Esophagus muscularis mucosa (tissue), 4 donors: ENCODE data around the gene HDAC4. TPM values are rescaled to one million over a fixed set of nuclear protein-coding genes. Genes with fewer than 3 reads are reported as not detected.

Source experiments
- DNase-seq: peaks from one replicate; pipeline ENCODE4 v3.0.0-alpha.2; 2017; ENCODE audit errors: extremely low spot score
- H3K27ac ChIP-seq, 4 donors: fragments of 200-600 bp; sonication (generic); replicated peaks in 1 of 4; 1 replicate in 3 of 4; 2 replicates in 1 of 4; pipeline ENCODE4 v1.5.1; 2016 to 2019; ENCODE audit warnings: mild to moderate bottlenecking in 1 of 4
- H3K27me3 ChIP-seq, 4 donors: fragments of 200-600 bp; sonication (generic); one replicate each; pipeline versions ENCODE4 v1.5.1 to v1.6.0; 2016 to 2019
- H3K36me3 ChIP-seq, 4 donors: fragments of 200-600 bp; sonication (generic); one replicate each; pipeline ENCODE4 v1.5.1; 2016 to 2019
- H3K4me1 ChIP-seq, 4 donors: fragments of 200-600 bp; sonication (generic); one replicate each; pipeline ENCODE4 v1.5.1; 2016 to 2019
- H3K4me3 ChIP-seq, 4 donors: fragments of 200-600 bp; sonication (generic); 1 replicate in 2 of 4; 2 replicates in 2 of 4; pipeline ENCODE4 v1.5.1; 2016 to 2019; ENCODE audit warnings: mild to moderate bottlenecking in 4 of 4, moderate library complexity in 1 of 4
- H3K9me3 ChIP-seq, 4 donors: fragments of 200-600 bp; sonication (generic); 1 replicate in 3 of 4; 2 replicates in 1 of 4; pipeline ENCODE4 v1.5.1; 2016 to 2019
- CTCF ChIP-seq, 3 experiments: fragments of 200-600 bp in 2 of 3; fragments of 450-650 bp in 1 of 3; sonication (generic) in 2 of 3; IDR thresholded peaks; one replicate each; pipeline ENCODE4 v1.5.1; 2017 to 2019; ENCODE audit warnings: antibody characterized with exemption in 3 of 3, mild to moderate bottlenecking in 2 of 3, moderate library complexity in 1 of 3
- EP300 ChIP-seq: sonication (generic); formaldehyde crosslinking; IDR thresholded peaks from one replicate; pipeline ENCODE4 v1.6.1; 2017; ENCODE audit warnings: antibody characterized with exemption
- POLR2A ChIP-seq: fragments of 450-650 bp; IDR thresholded peaks from one replicate; pipeline ENCODE4 v1.6.1; 2017; ENCODE audit warnings: antibody characterized with exemption, moderate library complexity, mild to moderate bottlenecking, low read depth
- POLR2AphosphoS5 ChIP-seq, 2 donors: sonication (generic); formaldehyde crosslinking; IDR thresholded peaks; one replicate each; pipeline ENCODE4 v1.6.1; 2017; ENCODE audit warnings: antibody characterized with exemption in 2 of 2
- WGBS: methylation state at CpG from one replicate; pipeline ENCODE4 v1.1.5; 2018; 5-methylcytosine and 5-hydroxymethylcytosine counted together
- intact Hi-C: fragments of 100-400 bp; cut with DNase I; formaldehyde crosslinking; loops from one replicate; pipeline ENCODE4 v1.15.1; 2023
- total RNA-seq, 4 donors: library from RNA; depleted of rRNA; stranded (reverse); fragments of >200 nt; gene quantifications; one replicate each; pipeline versions ENCODE4 v1.1.0 to v1.2.1, GENCODE V29; 2016

The HDAC4 gene
- total RNA-seq, 4 donors from 2014 or later, result 59.4 to 119 (median 76.1) TPM

DNA sequence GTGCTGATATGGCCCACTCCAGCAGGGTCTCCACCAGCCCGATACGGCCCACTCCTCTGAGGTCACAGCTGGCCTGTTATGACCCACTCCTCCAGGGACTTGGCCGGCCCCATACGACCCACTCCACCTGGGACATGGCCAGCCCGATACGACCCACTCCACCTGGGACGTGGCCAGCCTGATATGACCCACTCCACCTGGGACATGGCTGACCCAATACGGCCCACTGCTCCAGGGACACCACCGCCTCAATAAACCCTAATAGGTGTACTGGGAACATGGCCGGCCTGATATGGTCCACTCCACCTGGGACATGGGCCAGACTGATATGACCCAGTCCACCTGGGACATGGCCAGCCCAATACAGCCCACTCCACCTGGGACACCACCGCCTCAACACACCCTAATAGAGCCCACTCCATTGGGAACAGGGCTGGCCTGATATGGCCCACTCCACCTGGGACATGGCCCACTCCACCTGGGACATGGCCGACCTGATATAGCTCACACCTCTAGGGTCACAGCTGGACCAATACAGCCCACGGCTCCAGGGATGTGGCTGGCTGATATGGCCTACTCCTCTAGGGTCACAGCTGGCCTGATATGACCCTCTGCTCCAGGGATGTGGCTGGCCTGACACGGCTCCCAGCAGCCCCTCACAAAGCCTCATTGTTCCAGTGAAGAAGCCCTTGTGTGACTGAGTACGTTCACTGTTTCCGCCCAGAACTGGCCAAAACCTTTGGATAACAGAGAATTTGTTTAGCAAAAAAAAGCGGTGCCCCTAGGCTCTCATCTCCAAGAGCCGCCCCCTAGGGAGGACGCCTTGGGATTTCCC, 245.6 kb downstream of the HDAC4 start:
- DNase-seq, result no peak
- H3K4me3 ChIP-seq, result no peak overlapping the region
- 83% methylated on average over 18 of the region's 19 CpGs for WGBS
- intact Hi-C loops, result loop anchor here (5.0 kb wide), 1 partner anchor 37 kb away; no protein-coding TSS in a partner anchor
- no peak for TF ChIP-seq EP300
- no peak for TF ChIP-seq POLR2AphosphoS5 (IDR thresholded peaks at IDR 0.05)
- TF ChIP-seq CTCF (IDR thresholded peaks at IDR 0.05), result no peak
- TF ChIP-seq POLR2A, result no peak
- no peaks in the 10 kb centered on the region for H3K9me3 ChIP-seq
- peaks cover 30 to 61% (median 51%) of the 10 kb centered on the region in 4 donors for H3K36me3 ChIP-seq
- peak overlapping the region; percentile 38 to 52 (median 41) for H3K27ac ChIP-seq
- no peaks in the 10 kb centered on the region for H3K27me3 ChIP-seq
- H3K4me1 ChIP-seq, result peaks cover 18 to 43% (median 39%) of the 10 kb centered on the region in 4 donors

- intact Hi-C loops, result no loop called here
- H3K36me3 ChIP-seq, result peaks cover 29 to 62% (median 47%) of the 10 kb centered on the region in 4 donors
- H3K4me1 ChIP-seq, result peaks cover 18 to 43% (median 39%) of the 10 kb centered on the region in 4 donors
- H3K27ac ChIP-seq, result peak overlapping the region in 2 of 4 donors; percentile 46 to 52
- no peak for DNase-seq
- TF ChIP-seq CTCF (IDR thresholded peaks at IDR 0.05) (no peak), POLR2A (no peak), EP300 (no peak), POLR2AphosphoS5 (IDR thresholded peaks at IDR 0.05) (no peak)
- 90% methylated on average over 14 of the region's 17 CpGs for WGBS
- no peaks in the 10 kb centered on the region for H3K27me3 ChIP-seq
- no peaks in the 10 kb centered on the region for H3K9me3 ChIP-seq
- no peak overlapping the region for H3K4me3 ChIP-seq
Observed at GRCh38 chr2:239153806-239154591, 246.8 kb downstream of the HDAC4 start.

DNA sequence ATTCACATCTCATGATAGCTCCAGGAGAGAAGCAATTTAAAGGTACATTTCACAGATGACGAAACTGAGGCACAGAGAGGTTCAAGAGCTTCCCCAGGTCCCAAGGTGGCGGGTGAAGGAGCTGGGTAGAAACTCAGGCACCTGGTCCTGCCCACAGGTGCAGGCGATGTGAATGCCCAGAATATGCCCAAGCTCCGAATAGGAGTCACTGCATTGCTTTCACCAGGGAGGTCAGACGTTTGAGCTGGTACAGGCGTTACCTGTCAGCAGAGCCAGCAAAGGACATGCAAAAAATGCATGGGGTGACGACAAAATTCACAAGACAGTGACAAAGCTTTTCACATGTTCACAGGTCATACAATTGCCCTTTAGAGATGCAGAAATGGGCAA, 247.9 kb downstream of the HDAC4 start:
- 94% methylated on average over 7 of the region's 7 CpGs for WGBS
- no peak for TF ChIP-seq EP300
- no peak for TF ChIP-seq POLR2A
- TF ChIP-seq CTCF (IDR thresholded peaks at IDR 0.05), result no peak
- TF ChIP-seq POLR2AphosphoS5 (IDR thresholded peaks at IDR 0.05), result no peak
- DNase-seq, result no peak
- peaks cover 29 to 69% (median 57%) of the 10 kb centered on the region in 4 donors for H3K36me3 ChIP-seq
- intact Hi-C loops, result no loop called here
- H3K27me3 ChIP-seq, result no peaks in the 10 kb centered on the region
- H3K27ac ChIP-seq, result peak overlapping the region; percentile 59 to 85 (median 75)
- H3K4me3 ChIP-seq, result no peak overlapping the region
- peaks cover 18 to 35% (median 31%) of the 10 kb centered on the region in 4 donors for H3K4me1 ChIP-seq
- H3K9me3 ChIP-seq, result no peaks in the 10 kb centered on the region

DNA sequence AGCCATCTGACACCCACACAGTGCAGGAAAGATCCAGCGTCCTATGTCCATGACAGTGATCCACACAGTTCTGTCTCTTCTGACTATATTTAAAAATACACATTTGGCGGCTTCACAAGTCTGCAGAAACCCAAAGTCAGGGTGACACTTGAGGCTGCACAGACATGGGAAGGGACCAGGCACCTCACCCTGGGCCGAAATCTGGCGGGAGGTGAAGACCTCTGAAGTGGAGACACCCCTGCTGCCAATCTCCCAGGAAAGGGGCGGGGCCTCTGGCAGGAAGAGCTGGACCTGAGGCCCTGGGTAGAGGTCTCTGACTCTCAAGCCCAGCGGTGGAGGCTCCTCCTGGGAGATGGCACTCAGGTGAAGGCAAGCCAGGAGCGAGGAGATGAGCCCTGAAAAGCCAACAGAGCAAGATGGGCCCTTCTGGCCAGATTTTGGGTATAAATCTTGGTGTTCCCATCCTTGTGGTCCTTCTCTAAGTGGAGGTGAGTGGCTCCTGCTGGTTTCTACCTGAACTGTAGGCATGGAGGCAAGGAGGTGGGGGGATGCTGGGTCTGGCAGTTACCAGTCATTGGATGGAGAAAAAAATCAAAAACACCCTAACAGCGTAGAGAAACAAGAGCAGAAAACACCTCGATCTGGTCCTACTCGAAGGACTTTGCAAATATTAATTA, 248.4 kb downstream of the HDAC4 start:
- DNase-seq, result no peak

More for the DNA sequence above, 248.4 kb downstream of the HDAC4 start:
- intact Hi-C loops, result no loop called here
- Histone ChIP-seq H3K27me3 (no peaks in the 10 kb centered on the region), H3K36me3 (peaks cover 29 to 74% (median 62%) of the 10 kb centered on the region in 4 donors), H3K27ac (peak overlapping the region; percentile 59 to 85 (median 75)), H3K4me3 (no peak overlapping the region), H3K4me1 (peaks cover 18 to 29% (median 26%) of the 10 kb centered on the region in 4 donors), H3K9me3 (no peaks in the 10 kb centered on the region)
- TF ChIP-seq POLR2AphosphoS5 (IDR thresholded peaks at IDR 0.05), result no peak
- no peak for TF ChIP-seq CTCF (IDR thresholded peaks at IDR 0.05)
- TF ChIP-seq POLR2A, result no peak
- TF ChIP-seq EP300, result no peak
- WGBS, result 90% methylated on average over 7 of the region's 10 CpGs
